GM18868 (cell line): ENCODE results near the gene CCDC81.

Source experiments
- ATAC-seq: cut with Tn5 transposase; IDR thresholded peaks from one replicate; pipeline ENCODE4 v1.9.1; 2021; ENCODE audit warnings: mild to moderate bottlenecking, moderate library complexity; ENCODE audit not compliant: unreplicated experiment

The CCDC81 gene

DNA sequence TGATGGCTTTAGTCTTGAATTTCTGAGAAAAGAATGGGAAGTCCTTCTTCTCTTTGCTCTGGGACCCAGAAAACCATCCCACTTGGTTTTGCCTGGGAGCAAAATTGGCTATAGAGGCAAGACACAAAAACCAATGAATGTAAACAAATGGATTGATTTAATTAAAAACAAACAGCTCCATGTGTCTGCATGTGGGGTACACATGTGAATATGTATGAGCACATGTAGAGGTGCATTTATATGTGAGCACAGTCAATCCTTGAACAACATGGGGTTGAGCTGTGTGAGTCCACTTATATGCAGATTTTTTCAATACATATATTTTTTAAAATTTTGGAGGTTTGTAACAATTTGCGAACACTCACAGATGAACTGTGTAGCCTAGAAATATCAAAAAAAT lies 87.2 kb downstream of the CCDC81 start:
- no peak for ATAC-seq

DNA sequence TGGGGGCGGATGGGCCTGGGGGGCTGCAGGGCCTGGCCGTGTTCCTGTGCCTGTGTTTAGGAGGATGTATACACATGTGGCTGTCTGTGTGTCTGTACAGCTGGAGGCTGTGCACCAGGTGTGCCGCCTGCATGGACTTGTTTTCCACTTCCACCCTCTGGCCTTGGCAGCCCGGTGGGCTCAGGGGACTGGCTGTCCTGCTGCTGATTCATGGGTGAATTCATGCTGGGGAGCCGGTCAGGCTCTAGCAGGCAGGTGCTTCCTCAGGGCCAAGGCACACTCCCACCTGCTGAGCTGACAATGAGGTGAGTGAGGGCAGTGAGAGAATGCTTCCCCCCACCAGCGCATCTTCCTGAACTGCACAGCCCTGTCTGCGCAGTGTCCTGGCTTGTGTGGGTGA lies 88.4 kb downstream of the CCDC81 start:
- no peak for ATAC-seq

GRCh38 chr11:86463955-86464354 lies 89.3 kb downstream of the CCDC81 start:
- no peak for ATAC-seq

DNA sequence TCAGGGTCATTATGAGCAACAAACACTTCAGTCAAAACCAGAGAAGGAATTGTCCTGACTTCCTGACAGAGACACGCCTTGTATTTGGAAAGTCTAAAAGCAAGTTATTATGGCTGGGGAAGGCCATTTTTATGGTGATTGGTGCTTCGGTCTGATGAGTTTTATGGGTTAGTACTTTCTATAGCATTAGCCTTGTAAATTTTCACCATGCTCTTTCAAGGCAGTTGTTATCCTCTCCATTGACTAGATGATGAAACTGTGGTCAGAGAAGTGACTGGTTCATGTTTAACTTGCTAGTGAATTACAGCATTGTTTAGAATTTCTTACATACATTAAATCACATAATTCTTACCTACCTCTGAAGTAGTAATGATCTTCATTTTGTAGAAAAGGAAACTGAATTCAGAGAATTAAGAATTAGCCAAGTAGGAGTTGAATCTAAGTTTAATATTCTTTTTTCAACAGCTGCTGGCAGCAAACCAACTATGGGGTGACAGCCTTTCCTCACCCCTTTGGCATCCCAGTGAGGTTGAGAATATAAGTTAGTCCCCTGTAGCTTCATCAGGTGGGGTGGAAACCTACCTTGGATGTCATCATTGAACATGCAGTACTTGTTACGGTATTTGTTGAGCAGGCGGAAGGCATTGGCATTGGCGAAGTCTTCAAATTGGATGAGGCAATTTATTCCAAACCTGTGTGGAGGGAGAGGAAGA lies 90.0 kb downstream of the CCDC81 start:
- ATAC-seq: no peak

GRCh38 chr11:86468169-86468568 lies 93.5 kb downstream of the CCDC81 start:
- ATAC-seq: no peak

DNA sequence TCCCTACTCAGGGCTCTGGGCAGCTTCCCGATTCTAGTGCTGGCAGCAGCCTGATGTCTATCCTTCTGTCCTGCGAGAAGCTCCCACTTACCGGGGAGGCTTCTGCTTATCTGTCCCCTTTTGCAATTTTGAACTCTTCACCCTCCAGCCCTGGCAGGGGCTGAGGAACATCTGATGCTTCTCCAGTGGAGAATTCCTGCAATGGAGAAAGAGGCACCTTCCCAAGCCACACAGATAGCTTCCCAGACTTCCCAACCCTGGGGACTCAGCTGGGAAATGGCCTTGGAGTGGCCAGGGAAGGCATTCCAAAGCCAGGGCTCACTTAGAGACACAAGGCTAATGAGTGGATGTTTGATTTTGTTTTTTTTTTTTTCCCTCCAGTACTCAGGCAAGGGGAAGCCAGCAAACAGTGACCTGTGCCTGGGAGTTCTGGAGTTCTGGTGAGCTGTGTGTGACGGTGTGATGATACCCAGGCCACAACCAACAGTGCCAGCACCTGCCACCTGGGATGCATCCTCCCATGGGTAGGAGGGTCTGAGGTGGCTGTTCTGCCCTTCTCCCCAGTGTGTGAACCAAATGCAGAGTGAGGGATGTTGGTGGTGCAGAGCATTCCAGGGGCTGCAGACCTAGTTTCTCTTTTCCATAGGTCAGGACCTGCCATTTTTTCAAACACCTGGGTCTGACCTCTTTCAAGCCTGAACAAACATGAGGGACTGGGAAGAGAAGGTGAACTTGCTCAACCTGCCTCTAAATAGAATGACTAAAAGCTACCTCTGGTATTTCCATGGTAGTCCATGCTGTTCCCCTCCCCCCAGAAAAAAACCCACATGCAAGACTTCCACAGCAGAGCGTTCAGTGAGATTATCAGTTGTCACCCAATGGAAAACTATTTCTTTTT lies 95.1 kb downstream of the CCDC81 start:
- no peak for ATAC-seq
